K562 (cell line): Measurements from ENCODE around the gene APCDD1. TPM values are rescaled to one million over a fixed set of nuclear protein-coding genes. Genes with fewer than 3 reads are reported as not detected.

ENCODE experiments used
- ATAC-seq: fragments of 200-7000 bp; cut with Tn5 transposase; 3 replicates; pipeline ENCODE4 v1.9.1; 2020; ENCODE audit warnings: moderate library complexity
- BruUV-seq: library from RNA; stranded (reverse); fragments of 400-500 nt; replicated peaks from 2 replicates; lab custom pipeline; 2021; lab: Mats Ljungman, UMichigan
- CTCF ChIA-PET: fragments of 300-600 bp; formaldehyde crosslinking; extraction: SDS; loops from one replicate; lab custom pipeline; 2021; ENCODE audit warnings: low intra/inter-chr PET ratio; lab: Yijun Ruan, JAX
- POLR2A ChIA-PET: fragments of 300-600, 350-650 bp; sonication (Branson Sonifier 250); formaldehyde crosslinking; extraction: SDS; loops from one replicate; lab custom pipeline; 2021; ENCODE audit warnings: antibody characterized with exemption, inconsistent platforms; lab: Yijun Ruan, JAX
- DNase-seq, 4 experiments: peaks; one replicate each; pipeline versions ENCODE4 v3.0.0 to v3.0.0-alpha.2; 2011 to 2018; ENCODE audit warnings: low spot score in 3 of 4, mixed read lengths in 3 of 4; ENCODE audit errors: extremely low read depth in 1 of 4
- FAIRE-seq: peaks from 2 replicates; lab custom pipeline; 2011; peaks lifted over from hg19 to GRCh38; lab: Jason Lieb, UNC
- H2AFZ ChIP-seq: 2 replicates; pipeline ENCODE4 v1.6.0; 2011; ENCODE audit warnings: low read depth, low read length, control low read depth, inconsistent platforms
- H3K27ac ChIP-seq: fragments of 200-600 bp; 3 replicates; pipeline ENCODE4 v1.8.0; 2011; ENCODE audit warnings: low read depth, mild to moderate bottlenecking, control low read depth, inconsistent platforms, low read length, moderate library complexity, mixed read lengths; ENCODE audit errors: extremely low read depth
- H3K27me3 ChIP-seq, 2 experiments: fragments of 300-600 bp in 1 of 2; 2 replicates in 1 of 2; 3 replicates in 1 of 2; pipeline versions ENCODE4 v1.6.0 to v1.8.0; 2011; ENCODE audit warnings: inconsistent platforms in 2 of 2, low read length in 2 of 2, mild to moderate bottlenecking in 1 of 2, mixed read lengths in 1 of 2, moderate library complexity in 1 of 2; ENCODE audit not compliant: control insufficient read depth in 2 of 2, insufficient read depth in 2 of 2
- H3K36me3 ChIP-seq: fragments of 300-600 bp; 3 replicates; pipeline ENCODE4 v1.8.0; 2011; ENCODE audit warnings: mild to moderate bottlenecking, low read length, inconsistent platforms; ENCODE audit not compliant: control insufficient read depth, insufficient read depth
- H3K4me1 ChIP-seq, 2 experiments: fragments of 200-600 bp in 1 of 2; replicated peaks in 1 of 2; 2 replicates in 1 of 2; 3 replicates in 1 of 2; pipeline versions ENCODE4 v1.5.1 to v1.8.0; 2011; ENCODE audit warnings: inconsistent platforms in 2 of 2, low read length in 2 of 2, mild to moderate bottlenecking in 1 of 2, mixed read lengths in 1 of 2, moderate library complexity in 1 of 2; ENCODE audit not compliant: control insufficient read depth in 2 of 2, insufficient read depth in 2 of 2
- H3K4me2 ChIP-seq: 2 replicates; pipeline ENCODE4 v1.6.1; 2011; ENCODE audit warnings: low read length, control low read depth, inconsistent platforms, mixed read lengths; ENCODE audit not compliant: insufficient read depth
- H3K4me3 ChIP-seq: fragments of 200-600 bp; sonication (generic), shearing (Covaris generic); 2 replicates; pipeline ENCODE4 v1.5.1; 2016; ENCODE audit warnings: control low read depth, inconsistent platforms
- H3K79me2 ChIP-seq: fragments of 200-600 bp; 3 replicates; pipeline ENCODE4 v1.8.0; 2011; ENCODE audit warnings: low read length, inconsistent platforms; ENCODE audit not compliant: control insufficient read depth, insufficient read depth
- H3K9ac ChIP-seq, 2 experiments: 2 replicates each; pipeline versions ENCODE4 v1.6.0 to v1.6.1; 2011; ENCODE audit warnings: low read depth in 2 of 2, low read length in 2 of 2, control low read depth in 1 of 2, inconsistent platforms in 1 of 2, mild to moderate bottlenecking in 1 of 2, mixed read lengths in 1 of 2; ENCODE audit not compliant: insufficient read depth in 1 of 2
- H3K9me1 ChIP-seq: one replicate; pipeline ENCODE4 v1.6.0; 2011; ENCODE audit warnings: inconsistent platforms, mild to moderate bottlenecking, low read length, moderate library complexity; ENCODE audit not compliant: control insufficient read depth, insufficient read depth
- H3K9me3 ChIP-seq: replicated peaks from 2 replicates; pipeline ENCODE4 v1.5.1; 2011; ENCODE audit warnings: low read depth, low read length, inconsistent platforms; ENCODE audit not compliant: control insufficient read depth, insufficient read depth
- H4K20me1 ChIP-seq: replicated peaks from 2 replicates; pipeline ENCODE4 v1.6.1; 2011; ENCODE audit warnings: low read length, inconsistent platforms, mixed read lengths; ENCODE audit not compliant: control insufficient read depth, insufficient read depth
- FOSL1 ChIP-seq: fragments of 200-800 bp; sonication (Bioruptor generic); conservative IDR thresholded peaks from 2 replicates; pipeline ENCODE4 v1.6.1; 2016; ENCODE audit warnings: missing genetic modification characterization, missing compliant biosample characterization
- FOXJ2 ChIP-seq: fragments of 200-800 bp; sonication (Bioruptor generic); IDR thresholded peaks from 2 replicates; pipeline ENCODE4 v1.6.1; 2016; ENCODE audit warnings: missing genetic modification characterization, missing compliant biosample characterization
- FOXP1 ChIP-seq: sonication (generic); formaldehyde crosslinking; IDR thresholded peaks from 2 replicates; pipeline ENCODE4 v1.8.0; 2022; ENCODE audit warnings: mild to moderate bottlenecking, missing genetic modification reagents
- MAZ ChIP-seq, 2 experiments: fragments of 450-650 bp in 1 of 2; sonication (generic) in 1 of 2; formaldehyde crosslinking; IDR thresholded peaks in 1 of 2; conservative IDR thresholded peaks in 1 of 2; 2 replicates each; pipeline versions ENCODE4 v1.4.0 to v1.5.0; 2020; ENCODE audit warnings: mild to moderate bottlenecking in 1 of 2, missing genetic modification reagents in 1 of 2
- MYBL2 ChIP-seq, 2 experiments: fragments of 450-650 bp in 1 of 2; sonication (generic) in 1 of 2; formaldehyde crosslinking in 1 of 2; IDR thresholded peaks; 2 replicates each; pipeline versions ENCODE4 v1.6.1 to v1.8.1; 2017 to 2022; ENCODE audit warnings: borderline replicate concordance in 1 of 2, inconsistent platforms in 1 of 2, low read depth in 1 of 2, mild to moderate bottlenecking in 1 of 2, missing genetic modification reagents in 1 of 2, moderate library complexity in 1 of 2
- NFATC3 ChIP-seq: fragments of 450-650 bp; IDR thresholded peaks from 2 replicates; pipeline ENCODE4 v1.6.1; 2017; ENCODE audit warnings: mild to moderate bottlenecking
- RFX7 ChIP-seq: fragments of 250-450 bp; sonication (Bioruptor Pico); IDR thresholded peaks from 2 replicates; pipeline ENCODE4 v1.5.1; 2021; ENCODE audit warnings: mild to moderate bottlenecking
- SPI1 ChIP-seq: IDR thresholded peaks from 2 replicates; pipeline ENCODE4 v1.6.1; 2011; ENCODE audit warnings: low read depth, low read length, control low read depth, borderline replicate concordance
- ZC3H11A ChIP-seq: IDR thresholded peaks from 2 replicates; pipeline ENCODE4 v1.6.1; 2012; ENCODE audit warnings: low read depth, low read length, improper control_type of control experiment
- ZNF282 ChIP-seq: sonication (generic); formaldehyde crosslinking; IDR thresholded peaks from 2 replicates; pipeline ENCODE4 v1.8.1; 2023; ENCODE audit warnings: missing genetic modification reagents
- ZNF830 ChIP-seq: fragments of 250-450 bp; sonication (Bioruptor Pico); IDR thresholded peaks from 2 replicates; pipeline ENCODE4 v1.5.0; 2021; ENCODE audit warnings: mild to moderate bottlenecking
- WGBS: fragments of 100-300 bp; shearing (Covaris generic); methylation state at CpG from one replicate; pipeline ENCODE4 v1.1.6; 2016; ENCODE audit warnings: low coverage, mixed read lengths; ENCODE audit not compliant: insufficient coverage; ENCODE audit errors: missing lambda C conversion rate; 5-methylcytosine and 5-hydroxymethylcytosine counted together
- in situ Hi-C: fragments of 300-500 bp; cut with MboI; formaldehyde crosslinking; loops from 4 replicates; pipeline ENCODE4 v1.15.0; 2018; ENCODE audit warnings: inconsistent platforms, mixed read lengths
- intact Hi-C: fragments of 100-400 bp; cut with micrococcal nuclease; formaldehyde crosslinking; loops from 2 replicates; pipeline ENCODE4 v1.14.2; 2022
- polyA plus RNA-seq, 8 experiments: library from polyadenylated mRNA; depleted of rRNA in 4 of 8; stranded (reverse) in 5 of 8; unstranded in 3 of 8; fragments of >200 nt; fragmentation: Nextera tagmentation in 2 of 8; fragmentation: Illumina TruSeq in 1 of 8; extraction: Ambion mirVana in 2 of 8; extraction: Trizol in 1 of 8; gene quantifications; 2 replicates each; pipeline versions ENCODE4 v1.2.1 to v1.2.3, GENCODE V29; 2011 to 2014; ENCODE audit warnings: inconsistent platforms in 1 of 8, missing spikeins in 1 of 8
- total RNA-seq, 7 experiments: library from RNA; depleted of rRNA in 6 of 7; stranded (reverse); fragments of >200 nt in 6 of 7; fragmentation: Illumina TruSeq in 2 of 7; extraction: Trizol in 2 of 7; gene quantifications; 2 replicates each; pipeline versions ENCODE4 v1.2.1 to v1.2.3, GENCODE V29; 2011 to 2021; ENCODE audit warnings: low replicate concordance in 1 of 7
- TF ChIP-seq, protein P1 (sequence below): sonication (generic); formaldehyde crosslinking; IDR thresholded peaks from 2 replicates; pipeline ENCODE4 v1.8.0; 2022; ENCODE audit warnings: missing genetic modification reagents, mild to moderate bottlenecking, borderline replicate concordance
- TF ChIP-seq, protein P2 (sequence below): fragments of 250-450 bp; sonication (Bioruptor Pico); IDR thresholded peaks from 2 replicates; pipeline ENCODE4 v1.9.0; 2021; ENCODE audit warnings: mild to moderate bottlenecking, inconsistent platforms
- TF ChIP-seq, protein P3 (sequence below), 2 experiments: IDR thresholded peaks; 2 replicates each; pipeline ENCODE4 v1.6.1; 2012; ENCODE audit warnings: improper control_type of control experiment in 2 of 2, low read depth in 2 of 2, low read length in 2 of 2, borderline replicate concordance in 1 of 2

Gene APCDD1
- total and polyA plus RNA-seq, 9 of the 15 experiments (the other 6 are each of a cell fraction or from before 2014, with no cell fraction given), result 0.07 TPM; not detected in 8

DNA sequence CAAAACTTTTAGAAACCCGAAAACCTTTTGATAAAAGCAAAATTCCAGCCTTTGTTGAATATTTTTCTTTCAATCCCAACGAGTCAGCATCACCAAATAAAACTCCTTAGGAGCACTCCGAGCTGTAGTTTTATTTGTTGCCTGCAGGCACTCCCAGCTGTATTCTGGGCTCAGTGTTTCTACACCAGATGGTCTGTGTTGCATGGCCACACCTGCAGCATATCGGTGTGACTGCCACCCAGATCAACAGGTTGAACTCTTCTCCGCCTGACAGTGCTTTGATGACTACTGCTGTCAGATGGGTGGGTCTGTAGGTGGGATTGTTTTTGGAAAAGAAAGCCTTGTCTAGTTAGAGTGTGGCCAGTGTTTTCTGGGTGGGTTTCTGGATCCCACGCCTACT is 32.7 kb downstream of the APCDD1 start:
- Histone ChIP-seq H3K27ac (no peak overlapping the region), H4K20me1 (no peaks in the 10 kb centered on the region; the same call in 1 of the 2 replicates), H2AFZ (no peak overlapping the region), H3K9ac (no peak overlapping the region), H3K9me1 (no peaks in the 10 kb centered on the region), H3K4me3 (no peak overlapping the region), H3K27me3 (peaks cover 39 to 56% of the 10 kb centered on the region in 2 experiments), H3K9me3 (no peaks in the 10 kb centered on the region), H3K4me2 (no peak overlapping the region), H3K36me3 (no peaks in the 10 kb centered on the region), H3K4me1 (no peaks in the 10 kb centered on the region), H3K79me2 (no peaks in the 10 kb centered on the region)
- intact Hi-C loops, result no loop called here
- CTCF ChIA-PET, result no interaction called here
- no peak for DNase-seq
- in situ Hi-C loops, result no loop called here
- TF ChIP-seq FOXP1, result no peak
- TF ChIP-seq, protein P1, sequence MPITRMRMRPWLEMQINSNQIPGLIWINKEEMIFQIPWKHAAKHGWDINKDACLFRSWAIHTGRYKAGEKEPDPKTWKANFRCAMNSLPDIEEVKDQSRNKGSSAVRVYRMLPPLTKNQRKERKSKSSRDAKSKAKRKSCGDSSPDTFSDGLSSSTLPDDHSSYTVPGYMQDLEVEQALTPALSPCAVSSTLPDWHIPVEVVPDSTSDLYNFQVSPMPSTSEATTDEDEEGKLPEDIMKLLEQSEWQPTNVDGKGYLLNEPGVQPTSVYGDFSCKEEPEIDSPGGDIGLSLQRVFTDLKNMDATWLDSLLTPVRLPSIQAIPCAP (CRISPR knock-in tag), result no peak
- no peak for TF ChIP-seq RFX7 (CRISPR knock-in tag)
- no peak for TF ChIP-seq MYBL2 (IDR thresholded peaks at IDR 0.05; ENCODE audit: low read depth)
- TF ChIP-seq MYBL2 (CRISPR knock-in tag; IDR thresholded peaks at IDR 0.05; ENCODE audit: borderline replicate concordance), result no peak
- TF ChIP-seq, protein P2, sequence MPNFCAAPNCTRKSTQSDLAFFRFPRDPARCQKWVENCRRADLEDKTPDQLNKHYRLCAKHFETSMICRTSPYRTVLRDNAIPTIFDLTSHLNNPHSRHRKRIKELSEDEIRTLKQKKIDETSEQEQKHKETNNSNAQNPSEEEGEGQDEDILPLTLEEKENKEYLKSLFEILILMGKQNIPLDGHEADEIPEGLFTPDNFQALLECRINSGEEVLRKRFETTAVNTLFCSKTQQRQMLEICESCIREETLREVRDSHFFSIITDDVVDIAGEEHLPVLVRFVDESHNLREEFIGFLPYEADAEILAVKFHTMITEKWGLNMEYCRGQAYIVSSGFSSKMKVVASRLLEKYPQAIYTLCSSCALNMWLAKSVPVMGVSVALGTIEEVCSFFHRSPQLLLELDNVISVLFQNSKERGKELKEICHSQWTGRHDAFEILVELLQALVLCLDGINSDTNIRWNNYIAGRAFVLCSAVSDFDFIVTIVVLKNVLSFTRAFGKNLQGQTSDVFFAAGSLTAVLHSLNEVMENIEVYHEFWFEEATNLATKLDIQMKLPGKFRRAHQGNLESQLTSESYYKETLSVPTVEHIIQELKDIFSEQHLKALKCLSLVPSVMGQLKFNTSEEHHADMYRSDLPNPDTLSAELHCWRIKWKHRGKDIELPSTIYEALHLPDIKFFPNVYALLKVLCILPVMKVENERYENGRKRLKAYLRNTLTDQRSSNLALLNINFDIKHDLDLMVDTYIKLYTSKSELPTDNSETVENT (CRISPR knock-in tag), result no peak
- no peak for TF ChIP-seq SPI1
- TF ChIP-seq NFATC3, result no peak
- TF ChIP-seq ZC3H11A, result no peak
- no peak for TF ChIP-seq MAZ (CRISPR knock-in tag; conservative IDR thresholded peaks at IDR 0.05 in 1 of 2, IDR thresholded peaks at IDR 0.05 in 1 of 2)
- TF ChIP-seq, protein P3, sequence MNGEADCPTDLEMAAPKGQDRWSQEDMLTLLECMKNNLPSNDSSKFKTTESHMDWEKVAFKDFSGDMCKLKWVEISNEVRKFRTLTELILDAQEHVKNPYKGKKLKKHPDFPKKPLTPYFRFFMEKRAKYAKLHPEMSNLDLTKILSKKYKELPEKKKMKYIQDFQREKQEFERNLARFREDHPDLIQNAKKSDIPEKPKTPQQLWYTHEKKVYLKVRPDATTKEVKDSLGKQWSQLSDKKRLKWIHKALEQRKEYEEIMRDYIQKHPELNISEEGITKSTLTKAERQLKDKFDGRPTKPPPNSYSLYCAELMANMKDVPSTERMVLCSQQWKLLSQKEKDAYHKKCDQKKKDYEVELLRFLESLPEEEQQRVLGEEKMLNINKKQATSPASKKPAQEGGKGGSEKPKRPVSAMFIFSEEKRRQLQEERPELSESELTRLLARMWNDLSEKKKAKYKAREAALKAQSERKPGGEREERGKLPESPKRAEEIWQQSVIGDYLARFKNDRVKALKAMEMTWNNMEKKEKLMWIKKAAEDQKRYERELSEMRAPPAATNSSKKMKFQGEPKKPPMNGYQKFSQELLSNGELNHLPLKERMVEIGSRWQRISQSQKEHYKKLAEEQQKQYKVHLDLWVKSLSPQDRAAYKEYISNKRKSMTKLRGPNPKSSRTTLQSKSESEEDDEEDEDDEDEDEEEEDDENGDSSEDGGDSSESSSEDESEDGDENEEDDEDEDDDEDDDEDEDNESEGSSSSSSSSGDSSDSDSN (IDR thresholded peaks at IDR 0.05; ENCODE audit: borderline replicate concordance in 1 of 2, low read depth in 2 of 2, low read length in 2 of 2), result no peak
- no peak for TF ChIP-seq FOSL1
- no peak for TF ChIP-seq ZNF830 (CRISPR knock-in tag)
- no peak for TF ChIP-seq ZNF282 (CRISPR knock-in tag)
- TF ChIP-seq FOXJ2, result no peak
- BruUV-seq, result no TSS peak
- ATAC-seq, result no peak
- FAIRE-seq, result no peak
- WGBS, result 2% methylated on average over 6 of the region's 6 CpGs
- POLR2A ChIA-PET, result interaction anchor here (0.7 to 1.0 kb wide), 3 partner anchors 11 to 702 kb away, joined by 3 read pairs; no protein-coding TSS in a partner anchor
